K562 (cell line): ENCODE measurements around the gene WFIKKN1. TPM values are rescaled to one million over a fixed set of nuclear protein-coding genes. Genes with fewer than 3 reads are reported as not detected.

Source experiments
- ATAC-seq: fragments of 200-7000 bp; cut with Tn5 transposase; 3 replicates; pipeline ENCODE4 v1.9.1; 2020; ENCODE audit warnings: moderate library complexity
- BruUV-seq: library from RNA; stranded (reverse); fragments of 400-500 nt; replicated peaks from 2 replicates; lab custom pipeline; 2021; lab: Mats Ljungman, UMichigan
- CTCF ChIA-PET: fragments of 300-600 bp; formaldehyde crosslinking; extraction: SDS; loops from one replicate; lab custom pipeline; 2021; ENCODE audit warnings: low intra/inter-chr PET ratio; lab: Yijun Ruan, JAX
- POLR2A ChIA-PET: fragments of 300-600, 350-650 bp; sonication (Branson Sonifier 250); formaldehyde crosslinking; extraction: SDS; loops from one replicate; lab custom pipeline; 2021; ENCODE audit warnings: antibody characterized with exemption, inconsistent platforms; lab: Yijun Ruan, JAX
- DNase-seq, 4 experiments: peaks; one replicate each; pipeline versions ENCODE4 v3.0.0 to v3.0.0-alpha.2; 2011 to 2018; ENCODE audit warnings: low spot score in 3 of 4, mixed read lengths in 3 of 4; ENCODE audit errors: extremely low read depth in 1 of 4
- FAIRE-seq: peaks from 2 replicates; lab custom pipeline; 2011; peaks lifted over from hg19 to GRCh38; lab: Jason Lieb, UNC
- H2AFZ ChIP-seq: 2 replicates; pipeline ENCODE4 v1.6.0; 2011; ENCODE audit warnings: low read depth, low read length, control low read depth, inconsistent platforms
- H3K27ac ChIP-seq: fragments of 200-600 bp; 3 replicates; pipeline ENCODE4 v1.8.0; 2011; ENCODE audit warnings: low read depth, mild to moderate bottlenecking, control low read depth, inconsistent platforms, low read length, moderate library complexity, mixed read lengths; ENCODE audit errors: extremely low read depth
- H3K27me3 ChIP-seq, 2 experiments: fragments of 300-600 bp in 1 of 2; 2 replicates in 1 of 2; 3 replicates in 1 of 2; pipeline versions ENCODE4 v1.6.0 to v1.8.0; 2011; ENCODE audit warnings: inconsistent platforms in 2 of 2, low read length in 2 of 2, mild to moderate bottlenecking in 1 of 2, mixed read lengths in 1 of 2, moderate library complexity in 1 of 2; ENCODE audit not compliant: control insufficient read depth in 2 of 2, insufficient read depth in 2 of 2
- H3K36me3 ChIP-seq: fragments of 300-600 bp; 3 replicates; pipeline ENCODE4 v1.8.0; 2011; ENCODE audit warnings: mild to moderate bottlenecking, low read length, inconsistent platforms; ENCODE audit not compliant: control insufficient read depth, insufficient read depth
- H3K4me1 ChIP-seq, 2 experiments: fragments of 200-600 bp in 1 of 2; replicated peaks in 1 of 2; 2 replicates in 1 of 2; 3 replicates in 1 of 2; pipeline versions ENCODE4 v1.5.1 to v1.8.0; 2011; ENCODE audit warnings: inconsistent platforms in 2 of 2, low read length in 2 of 2, mild to moderate bottlenecking in 1 of 2, mixed read lengths in 1 of 2, moderate library complexity in 1 of 2; ENCODE audit not compliant: control insufficient read depth in 2 of 2, insufficient read depth in 2 of 2
- H3K4me2 ChIP-seq: 2 replicates; pipeline ENCODE4 v1.6.1; 2011; ENCODE audit warnings: low read length, control low read depth, inconsistent platforms, mixed read lengths; ENCODE audit not compliant: insufficient read depth
- H3K4me3 ChIP-seq: fragments of 200-600 bp; sonication (generic), shearing (Covaris generic); 2 replicates; pipeline ENCODE4 v1.5.1; 2016; ENCODE audit warnings: control low read depth, inconsistent platforms
- H3K79me2 ChIP-seq: fragments of 200-600 bp; 3 replicates; pipeline ENCODE4 v1.8.0; 2011; ENCODE audit warnings: low read length, inconsistent platforms; ENCODE audit not compliant: control insufficient read depth, insufficient read depth
- H3K9ac ChIP-seq, 2 experiments: 2 replicates each; pipeline versions ENCODE4 v1.6.0 to v1.6.1; 2011; ENCODE audit warnings: low read depth in 2 of 2, low read length in 2 of 2, control low read depth in 1 of 2, inconsistent platforms in 1 of 2, mild to moderate bottlenecking in 1 of 2, mixed read lengths in 1 of 2; ENCODE audit not compliant: insufficient read depth in 1 of 2
- H3K9me1 ChIP-seq: one replicate; pipeline ENCODE4 v1.6.0; 2011; ENCODE audit warnings: inconsistent platforms, mild to moderate bottlenecking, low read length, moderate library complexity; ENCODE audit not compliant: control insufficient read depth, insufficient read depth
- H3K9me3 ChIP-seq: replicated peaks from 2 replicates; pipeline ENCODE4 v1.5.1; 2011; ENCODE audit warnings: low read depth, low read length, inconsistent platforms; ENCODE audit not compliant: control insufficient read depth, insufficient read depth
- H4K20me1 ChIP-seq: replicated peaks from 2 replicates; pipeline ENCODE4 v1.6.1; 2011; ENCODE audit warnings: low read length, inconsistent platforms, mixed read lengths; ENCODE audit not compliant: control insufficient read depth, insufficient read depth
- CHCHD3 ChIP-seq: fragments of 250-450 bp; sonication (Bioruptor Pico); IDR thresholded peaks from 2 replicates; pipeline ENCODE4 v2.1.2; 2022; ENCODE audit warnings: mild to moderate bottlenecking
- HDGF ChIP-seq: fragments of 450-650 bp; IDR thresholded peaks from 2 replicates; pipeline ENCODE4 v1.6.1; 2016
- HNRNPL ChIP-seq: fragments of 200-400 bp; formaldehyde crosslinking; IDR thresholded peaks from 2 replicates; pipeline ENCODE4 v1.6.1; 2017; ENCODE audit warnings: low read depth, mild to moderate bottlenecking, low read length
- MBD2 ChIP-seq: sonication (generic); IDR thresholded peaks from 2 replicates; pipeline ENCODE4 v1.6.1; 2016; ENCODE audit warnings: low read depth, borderline replicate concordance
- MITF ChIP-seq: IDR thresholded peaks from 2 replicates; pipeline ENCODE4 v1.6.1; 2014; ENCODE audit warnings: antibody characterized with exemption
- PHB2 ChIP-seq: fragments of 450-650 bp; IDR thresholded peaks from 2 replicates; pipeline ENCODE4 v1.6.1; 2017; ENCODE audit warnings: low read depth
- POLR2G ChIP-seq: fragments of 200-400 bp; formaldehyde crosslinking; IDR thresholded peaks from 2 replicates; pipeline ENCODE4 v1.6.1; 2017; ENCODE audit warnings: low read depth, mild to moderate bottlenecking, antibody characterized with exemption, low read length, moderate library complexity
- RBFOX2 ChIP-seq: fragments of 200-400 bp; formaldehyde crosslinking; IDR thresholded peaks from 2 replicates; pipeline ENCODE4 v1.6.1; 2017; ENCODE audit warnings: low read depth, mild to moderate bottlenecking, low read length, moderate library complexity
- SOX6 ChIP-seq: fragments of 450-650 bp; IDR thresholded peaks from 2 replicates; pipeline ENCODE4 v1.6.1; 2014; ENCODE audit warnings: mild to moderate bottlenecking
- TFAM ChIP-seq: fragments of 250-450 bp; sonication (Bioruptor Pico); conservative IDR thresholded peaks from 2 replicates; pipeline ENCODE4 v1.5.0; 2021; ENCODE audit warnings: mild to moderate bottlenecking, moderate library complexity
- XRCC3 ChIP-seq: fragments of 450-650 bp; IDR thresholded peaks from 2 replicates; pipeline ENCODE4 v1.6.1; 2017; ENCODE audit warnings: mild to moderate bottlenecking, moderate library complexity
- ZBTB34 ChIP-seq: fragments of 250-450 bp; sonication (Bioruptor Pico); IDR thresholded peaks from 2 replicates; pipeline ENCODE4 v1.8.0; 2021; ENCODE audit warnings: mild to moderate bottlenecking, moderate library complexity
- ZNF280A ChIP-seq: fragments of 450-650 bp; IDR thresholded peaks from 2 replicates; pipeline ENCODE4 v1.6.1; 2018; ENCODE audit warnings: mild to moderate bottlenecking, low read depth; ENCODE audit not compliant: partially characterized antibody
- ZNF395 ChIP-seq: fragments of 200-800 bp; sonication (Bioruptor generic); IDR thresholded peaks from 2 replicates; pipeline ENCODE4 v1.6.1; 2017; ENCODE audit warnings: missing genetic modification characterization, missing compliant biosample characterization
- ZNF507 ChIP-seq: conservative IDR thresholded peaks from 2 replicates; pipeline ENCODE4 v1.6.1; 2017; ENCODE audit warnings: missing genetic modification characterization, missing compliant biosample characterization
- ZNF717 ChIP-seq: fragments of 250-450 bp; sonication (Bioruptor Pico); IDR thresholded peaks from 2 replicates; pipeline ENCODE4 v1.5.0; 2021
- WGBS: fragments of 100-300 bp; shearing (Covaris generic); methylation state at CpG from one replicate; pipeline ENCODE4 v1.1.6; 2016; ENCODE audit warnings: low coverage, mixed read lengths; ENCODE audit not compliant: insufficient coverage; ENCODE audit errors: missing lambda C conversion rate; 5-methylcytosine and 5-hydroxymethylcytosine counted together
- in situ Hi-C: fragments of 300-500 bp; cut with MboI; formaldehyde crosslinking; loops from 4 replicates; pipeline ENCODE4 v1.15.0; 2018; ENCODE audit warnings: inconsistent platforms, mixed read lengths
- intact Hi-C: fragments of 100-400 bp; cut with micrococcal nuclease; formaldehyde crosslinking; loops from 2 replicates; pipeline ENCODE4 v1.14.2; 2022
- polyA plus RNA-seq, 8 experiments: library from polyadenylated mRNA; depleted of rRNA in 4 of 8; stranded (reverse) in 5 of 8; unstranded in 3 of 8; fragments of >200 nt; fragmentation: Nextera tagmentation in 2 of 8; fragmentation: Illumina TruSeq in 1 of 8; extraction: Ambion mirVana in 2 of 8; extraction: Trizol in 1 of 8; gene quantifications; 2 replicates each; pipeline versions ENCODE4 v1.2.1 to v1.2.3, GENCODE V29; 2011 to 2014; ENCODE audit warnings: inconsistent platforms in 1 of 8, missing spikeins in 1 of 8
- total RNA-seq, 7 experiments: library from RNA; depleted of rRNA in 6 of 7; stranded (reverse); fragments of >200 nt in 6 of 7; fragmentation: Illumina TruSeq in 2 of 7; extraction: Trizol in 2 of 7; gene quantifications; 2 replicates each; pipeline versions ENCODE4 v1.2.1 to v1.2.3, GENCODE V29; 2011 to 2021; ENCODE audit warnings: low replicate concordance in 1 of 7

Gene WFIKKN1
- total and polyA plus RNA-seq, 9 of the 15 experiments (the other 6 are each of a cell fraction or from before 2014, with no cell fraction given), result 0.14 to 1.1 (median 0.50) TPM; not detected in 4

- TF ChIP-seq CHCHD3 (CRISPR knock-in tag) (no peak), PHB2 (no peak), POLR2G (peak; percentile 74), ZBTB34 (CRISPR knock-in tag) (no peak), ZNF507 (tag) (no peak), MITF (no peak)
- TF ChIP-seq, all 486 proteins: peak for 7
These were observed 45.4 kb upstream of the WFIKKN1 start (continued) for GRCh38 chr16:585351-585750.

- CTCF ChIA-PET, result no interaction called here
- TF ChIP-seq ZNF395 (CRISPR knock-in tag), result no peak
- no peak for TF ChIP-seq HDGF
- TF ChIP-seq TFAM (CRISPR knock-in tag), result no peak
- TF ChIP-seq ZNF280A, result no peak
- TF ChIP-seq SOX6, result no peak
- peak; percentile 17; the same call in 1 of the 2 replicates for TF ChIP-seq RBFOX2
- no peak for TF ChIP-seq XRCC3
- peak; percentile 57; the same call in 1 of the 2 replicates for TF ChIP-seq POLR2G
- TF ChIP-seq HNRNPL, result 0 out of 2 replicates have a peak, but pooled peaks have one; percentile 45
- TF ChIP-seq MBD2, result no peak
- no peak for TF ChIP-seq ZNF717 (CRISPR knock-in tag)
These were observed 44.6 kb upstream of the WFIKKN1 start for GRCh38 chr16:586047-586644.

More at GRCh38 chr16:586047-586644, 44.6 kb upstream of the WFIKKN1 start:
- H3K4me1 ChIP-seq, result peaks cover 16 to 75% of the 10 kb centered on the region in 2 experiments; a peak in 4 of 5 replicates
- H3K27ac ChIP-seq, result no peak overlapping the region
- POLR2A ChIA-PET, result interaction anchor here (0.6 to 1.3 kb wide), 5 partner anchors 10 to 150 kb away, joined by 3 to 6 read pairs (median 3); no protein-coding TSS in a partner anchor
- peaks cover 8% of the 10 kb centered on the region for H3K9me1 ChIP-seq
- H4K20me1 ChIP-seq, result peaks cover 16% of the 10 kb centered on the region
- ATAC-seq, result no peak
- H3K4me2 ChIP-seq, result no peak overlapping the region
- no peak overlapping the region; a peak in 1 of 4 replicates for H3K9ac ChIP-seq
- peaks cover 7% of the 10 kb centered on the region; the same call in 1 of the 3 replicates for H3K36me3 ChIP-seq
- WGBS, result 47% methylated on average over 16 of the region's 16 CpGs
- FAIRE-seq, result no peak
- H3K79me2 ChIP-seq, result peaks cover 33% of the 10 kb centered on the region
- intact Hi-C loops (no loop called here), in situ Hi-C loops (no loop called here)
- no peaks in the 10 kb centered on the region for H3K27me3 ChIP-seq
- DNase-seq, result no peak
- no peaks in the 10 kb centered on the region for H3K9me3 ChIP-seq
- no peak overlapping the region for H2AFZ ChIP-seq
- no TSS peak for BruUV-seq
- H3K4me3 ChIP-seq, result no peak overlapping the region
